Measurements from ENCODE around the gene UGP2. TPM values are rescaled to one million over a fixed set of nuclear protein-coding genes. Genes with fewer than 3 reads are reported as not detected.

UGP2 gene
- total RNA-seq, 4 donors from 2014 or later = 107 to 361 (median 319) TPM

- DNase-seq (ENCODE audit: low spot score) = no peak
- TF ChIP-seq CTCF (IDR thresholded peaks at IDR 0.05) = no peak
- ATAC-seq (ENCODE audit: low FRiP score) = no peak
These were observed 32.8 kb downstream of the UGP2 start for GRCh38 chr2:63874204-63875130.

GRCh38 chr2:63875131-63875527 lies 33.4 kb downstream of the UGP2 start:
- TF ChIP-seq CTCF (IDR thresholded peaks at IDR 0.05) = no peak
- peak; percentile 15 for ATAC-seq (ENCODE audit: low FRiP score)
- DNase-seq (ENCODE audit: low spot score) = no peak

DNA sequence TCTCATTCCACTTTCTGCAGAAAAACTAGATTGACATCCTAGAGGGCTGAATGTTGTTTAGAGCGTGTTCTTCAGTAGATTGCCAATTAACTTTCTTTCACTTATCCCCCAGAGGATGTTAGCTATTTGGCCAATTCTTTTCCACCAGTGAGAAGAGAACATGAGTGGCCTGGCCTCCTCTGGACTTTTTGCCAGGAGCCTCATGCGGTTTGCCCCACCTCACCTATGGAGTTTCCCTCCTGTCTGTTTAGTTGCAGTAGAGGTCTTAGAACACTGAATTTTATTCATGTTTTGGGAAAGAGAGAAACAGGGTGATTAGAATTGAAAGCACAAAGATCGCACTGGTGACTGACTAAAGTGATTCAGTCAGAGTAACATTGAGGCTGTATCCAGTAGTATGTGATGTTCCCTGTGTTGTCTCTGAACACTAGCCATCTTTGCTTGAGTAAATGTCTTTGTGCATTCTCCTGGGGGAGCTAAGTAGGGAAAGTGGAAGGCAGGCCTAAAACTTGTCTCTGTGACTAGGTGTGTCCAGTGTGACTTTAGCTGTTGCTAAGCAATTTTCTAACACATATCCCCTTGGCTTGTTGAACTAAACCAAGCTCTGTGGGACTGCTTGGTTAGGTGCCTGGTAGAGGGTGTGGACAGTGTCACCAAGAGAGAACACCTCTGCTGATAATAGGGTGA lies 34.0 kb downstream of the UGP2 start:
- ATAC-seq (ENCODE audit: low FRiP score) = no peak
- no peak for TF ChIP-seq CTCF (IDR thresholded peaks at IDR 0.05)
- no peak for DNase-seq (ENCODE audit: low spot score)

DNA sequence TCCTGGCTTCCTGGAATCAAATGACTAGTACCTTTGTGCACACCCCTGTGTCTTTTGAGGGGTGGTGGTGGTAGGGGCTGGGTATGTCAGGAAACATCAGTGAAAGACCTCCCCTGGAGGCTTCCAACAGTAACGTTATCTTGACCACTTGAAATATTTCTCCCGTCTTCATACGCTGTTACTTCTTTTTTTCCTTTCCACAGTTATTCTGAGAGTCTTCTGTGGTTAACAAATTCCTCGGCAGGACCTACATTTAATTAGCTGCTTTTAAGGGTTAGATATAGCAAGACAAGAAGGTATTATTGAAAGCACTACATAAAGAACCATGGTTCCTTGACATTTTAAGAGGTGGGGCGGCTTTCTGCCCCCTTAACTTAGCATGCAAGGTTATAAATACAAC lies 34.6 kb downstream of the UGP2 start:
- DNase-seq (ENCODE audit: low spot score) (no peak), ATAC-seq (ENCODE audit: low FRiP score) (no peak)
- TF ChIP-seq CTCF (IDR thresholded peaks at IDR 0.05) = no peak

DNA sequence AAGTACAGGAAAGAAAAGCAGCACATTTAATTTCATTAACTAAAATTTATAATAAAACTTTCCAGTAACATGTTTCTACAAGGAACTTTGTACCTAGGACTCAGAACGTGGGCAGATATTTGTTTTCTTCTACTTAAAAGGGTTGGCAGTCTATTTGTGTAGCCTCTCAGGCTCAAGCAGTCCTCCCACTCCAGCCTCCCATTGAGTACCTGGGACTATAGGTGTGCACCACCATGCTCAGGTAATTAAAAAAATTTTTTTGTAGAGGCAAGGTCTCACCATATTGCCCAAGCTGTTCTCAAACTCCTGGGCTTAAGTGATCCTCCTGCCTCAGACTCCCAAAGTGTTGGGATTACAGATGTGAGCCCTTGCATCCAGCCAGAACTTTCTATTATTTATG lies 36.8 kb downstream of the UGP2 start:
- DNase-seq (ENCODE audit: low spot score) (no peak), ATAC-seq (ENCODE audit: low FRiP score) (no peak)
- no peak for TF ChIP-seq CTCF (IDR thresholded peaks at IDR 0.05)

DNA sequence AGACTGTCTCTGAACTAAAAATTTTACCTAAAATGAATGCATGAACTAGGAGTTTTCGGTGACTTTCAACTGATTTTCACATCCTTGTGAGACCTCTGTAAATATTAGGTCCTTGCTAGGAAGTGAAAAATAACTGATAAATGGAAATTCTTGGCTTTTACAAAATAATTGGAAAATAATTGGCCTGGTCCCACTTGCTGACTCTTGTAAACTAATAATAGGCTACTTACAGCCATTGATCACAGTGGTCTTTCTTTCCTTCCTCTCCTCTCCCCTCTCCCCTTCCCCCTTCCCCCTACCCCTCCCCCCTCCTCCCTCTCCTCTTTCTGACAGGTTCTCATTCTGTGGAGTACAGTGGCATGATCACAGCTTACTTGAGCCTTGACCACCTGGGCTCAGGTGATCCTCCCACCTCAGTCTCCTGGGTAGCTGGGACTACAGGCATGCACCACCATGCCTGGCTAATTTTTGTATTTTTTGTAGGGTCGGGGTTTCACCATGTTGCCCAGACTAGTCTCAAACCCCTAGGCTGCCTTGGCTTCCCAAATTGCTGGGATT lies 38.3 kb downstream of the UGP2 start:
- no peak for TF ChIP-seq CTCF (IDR thresholded peaks at IDR 0.05)
- no peak for DNase-seq (ENCODE audit: low spot score)
- ATAC-seq (ENCODE audit: low FRiP score) = no peak

Data from omental fat pad (tissue), 4 donors.